Panc1 (cell line): ENCODE measurements around the gene CDV3. TPM values are rescaled to one million over a fixed set of nuclear protein-coding genes. Genes with fewer than 3 reads are reported as not detected.

Source experiments
- ATAC-seq: fragments of 200-7000 bp; cut with Tn5 transposase; 2 replicates; pipeline ENCODE4 v1.9.1; 2020; ENCODE audit warnings: mild to moderate bottlenecking, moderate library complexity
- BruUV-seq: library from RNA; stranded (reverse); fragments of 400-500 nt; replicated peaks from 2 replicates; lab custom pipeline; 2021; lab: Mats Ljungman, UMichigan
- CTCF ChIA-PET: fragments of 300-600 bp; sonication (Branson Sonifier 250); formaldehyde crosslinking; loops from one replicate; lab custom pipeline; 2022; ENCODE audit warnings: antibody characterized with exemption; lab: Charles Lee
- POLR2A ChIA-PET: fragments of 300-600 bp; sonication (Branson Sonifier 250); formaldehyde crosslinking; loops from one replicate; lab custom pipeline; 2022; ENCODE audit warnings: antibody characterized with exemption; lab: Charles Lee
- DNase-seq: peaks from one replicate; pipeline ENCODE4 v3.0.0-alpha.2; 2010; ENCODE audit warnings: low read depth, low spot score
- H3K27ac ChIP-seq: 2 replicates; pipeline ENCODE4 v1.5.1; 2011; ENCODE audit warnings: mild to moderate bottlenecking, low read length, inconsistent platforms
- H3K27me3 ChIP-seq: fragments of 200-500 bp; sonication (Bioruptor generic); 2 replicates; pipeline ENCODE4 v1.6.0; 2014; ENCODE audit warnings: low read length, inconsistent platforms; ENCODE audit not compliant: control insufficient read depth, insufficient read depth
- H3K36me3 ChIP-seq: fragments of 200-500 bp; sonication (Bioruptor generic); 2 replicates; pipeline ENCODE4 v1.5.1; 2014; ENCODE audit warnings: inconsistent platforms, mild to moderate bottlenecking, low read length, moderate library complexity; ENCODE audit not compliant: control insufficient read depth, insufficient read depth
- H3K4me1 ChIP-seq: 2 replicates; pipeline ENCODE4 v1.5.1; 2011; ENCODE audit warnings: inconsistent platforms, mild to moderate bottlenecking, low read length, moderate library complexity; ENCODE audit not compliant: control insufficient read depth, insufficient read depth
- H3K4me3 ChIP-seq, 2 experiments: 2 replicates each; pipeline ENCODE4 v1.5.1; 2011 to 2012; ENCODE audit warnings: low read depth in 2 of 2, low read length in 2 of 2, mild to moderate bottlenecking in 2 of 2, inconsistent platforms in 1 of 2, moderate library complexity in 1 of 2
- H3K9me3 ChIP-seq: fragments of 200-500 bp; sonication (Bioruptor generic); 2 replicates; pipeline ENCODE4 v1.5.1; 2014; ENCODE audit warnings: low read depth, mild to moderate bottlenecking, inconsistent platforms, low read length, moderate library complexity; ENCODE audit not compliant: control insufficient read depth, insufficient read depth
- POLR2AphosphoS5 ChIP-seq: IDR thresholded peaks from 2 replicates; pipeline ENCODE4 v1.6.1; 2012; ENCODE audit warnings: mild to moderate bottlenecking, low read depth, low read length, moderate library complexity
- SIN3A ChIP-seq: IDR thresholded peaks from 2 replicates; pipeline ENCODE4 v1.6.1; 2012; ENCODE audit warnings: low read depth, mild to moderate bottlenecking, low read length, moderate library complexity, borderline replicate concordance; ENCODE audit not compliant: insufficient read depth
- TCF7L2 ChIP-seq: IDR thresholded peaks from 2 replicates; pipeline ENCODE4 v1.6.1; 2011; ENCODE audit warnings: mild to moderate bottlenecking, low read depth, low read length, inconsistent platforms
- in situ Hi-C: cut with HindIII; loops from 2 replicates; pipeline ENCODE4 v1.10.0; 2016; ENCODE audit warnings: low sequenced_read_pairs, low pct_unique_long_range_greater_than_20kb
- intact Hi-C: fragments of 100-400 bp; cut with micrococcal nuclease; formaldehyde crosslinking; loops from one replicate; pipeline ENCODE4 v1.10.0; 2022; ENCODE audit not compliant: unreplicated experiment
- total RNA-seq: library from RNA; stranded (reverse); gene quantifications from one replicate; pipeline ENCODE4 v1.2.1, GENCODE V29; 2021; ENCODE audit not compliant: unreplicated experiment
- TF ChIP-seq, protein P1 (sequence below): fragments of 450-650 bp; IDR thresholded peaks from 2 replicates; pipeline ENCODE4 v1.5.1; 2017; ENCODE audit warnings: mild to moderate bottlenecking
- TF ChIP-seq, protein P2 (sequence below), 2 experiments: IDR thresholded peaks; 2 replicates each; pipeline ENCODE4 v1.6.1; 2011 to 2012; ENCODE audit warnings: low read depth in 2 of 2, control low read depth in 1 of 2, low read length in 1 of 2, mild to moderate bottlenecking in 1 of 2, moderate library complexity in 1 of 2; ENCODE audit not compliant: insufficient read depth in 1 of 2

Gene CDV3
- total RNA-seq, 1 experiment from 2014 or later, result 506 TPM

DNA sequence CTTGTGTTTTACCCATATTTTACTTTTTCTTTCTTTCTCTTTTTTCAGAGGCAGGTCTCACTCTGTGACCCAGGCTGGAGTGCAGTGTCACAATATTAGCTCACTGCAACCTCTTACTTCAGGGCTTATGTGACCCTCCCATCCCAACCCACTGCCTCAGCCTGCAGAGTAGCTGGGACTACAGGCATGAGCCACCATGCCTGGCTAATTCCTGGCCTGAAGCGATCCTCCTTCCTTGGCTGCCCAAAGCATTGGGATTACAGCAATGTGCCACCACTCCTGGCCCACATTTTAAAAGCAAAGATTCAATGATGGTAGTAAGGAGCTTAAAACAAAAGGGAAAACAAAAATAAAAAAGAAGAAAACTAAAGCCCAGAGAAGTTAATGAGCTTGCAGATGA, 11.1 kb upstream of the CDV3 start:
- H3K4me1 ChIP-seq, result peaks cover 10% of the 10 kb centered on the region; the same call in 1 of the 2 replicates
- intact Hi-C loops (no loop called here), in situ Hi-C loops (no loop called here)
- no peaks in the 10 kb centered on the region for H3K9me3 ChIP-seq
- H3K27ac ChIP-seq, result peak overlapping the region; percentile 71
- H3K27me3 ChIP-seq, result no peaks in the 10 kb centered on the region
- CTCF ChIA-PET, result no interaction called here
- no TSS peak for BruUV-seq
- DNase-seq (no peak), ATAC-seq (no peak)
- H3K4me3 ChIP-seq, result no peak overlapping the region
- TF ChIP-seq, protein P1, sequence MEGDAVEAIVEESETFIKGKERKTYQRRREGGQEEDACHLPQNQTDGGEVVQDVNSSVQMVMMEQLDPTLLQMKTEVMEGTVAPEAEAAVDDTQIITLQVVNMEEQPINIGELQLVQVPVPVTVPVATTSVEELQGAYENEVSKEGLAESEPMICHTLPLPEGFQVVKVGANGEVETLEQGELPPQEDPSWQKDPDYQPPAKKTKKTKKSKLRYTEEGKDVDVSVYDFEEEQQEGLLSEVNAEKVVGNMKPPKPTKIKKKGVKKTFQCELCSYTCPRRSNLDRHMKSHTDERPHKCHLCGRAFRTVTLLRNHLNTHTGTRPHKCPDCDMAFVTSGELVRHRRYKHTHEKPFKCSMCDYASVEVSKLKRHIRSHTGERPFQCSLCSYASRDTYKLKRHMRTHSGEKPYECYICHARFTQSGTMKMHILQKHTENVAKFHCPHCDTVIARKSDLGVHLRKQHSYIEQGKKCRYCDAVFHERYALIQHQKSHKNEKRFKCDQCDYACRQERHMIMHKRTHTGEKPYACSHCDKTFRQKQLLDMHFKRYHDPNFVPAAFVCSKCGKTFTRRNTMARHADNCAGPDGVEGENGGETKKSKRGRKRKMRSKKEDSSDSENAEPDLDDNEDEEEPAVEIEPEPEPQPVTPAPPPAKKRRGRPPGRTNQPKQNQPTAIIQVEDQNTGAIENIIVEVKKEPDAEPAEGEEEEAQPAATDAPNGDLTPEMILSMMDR, result no peak
- no peak for TF ChIP-seq SIN3A
- no peak for TF ChIP-seq POLR2AphosphoS5
- TF ChIP-seq TCF7L2, result no peak
- TF ChIP-seq, protein P2, sequence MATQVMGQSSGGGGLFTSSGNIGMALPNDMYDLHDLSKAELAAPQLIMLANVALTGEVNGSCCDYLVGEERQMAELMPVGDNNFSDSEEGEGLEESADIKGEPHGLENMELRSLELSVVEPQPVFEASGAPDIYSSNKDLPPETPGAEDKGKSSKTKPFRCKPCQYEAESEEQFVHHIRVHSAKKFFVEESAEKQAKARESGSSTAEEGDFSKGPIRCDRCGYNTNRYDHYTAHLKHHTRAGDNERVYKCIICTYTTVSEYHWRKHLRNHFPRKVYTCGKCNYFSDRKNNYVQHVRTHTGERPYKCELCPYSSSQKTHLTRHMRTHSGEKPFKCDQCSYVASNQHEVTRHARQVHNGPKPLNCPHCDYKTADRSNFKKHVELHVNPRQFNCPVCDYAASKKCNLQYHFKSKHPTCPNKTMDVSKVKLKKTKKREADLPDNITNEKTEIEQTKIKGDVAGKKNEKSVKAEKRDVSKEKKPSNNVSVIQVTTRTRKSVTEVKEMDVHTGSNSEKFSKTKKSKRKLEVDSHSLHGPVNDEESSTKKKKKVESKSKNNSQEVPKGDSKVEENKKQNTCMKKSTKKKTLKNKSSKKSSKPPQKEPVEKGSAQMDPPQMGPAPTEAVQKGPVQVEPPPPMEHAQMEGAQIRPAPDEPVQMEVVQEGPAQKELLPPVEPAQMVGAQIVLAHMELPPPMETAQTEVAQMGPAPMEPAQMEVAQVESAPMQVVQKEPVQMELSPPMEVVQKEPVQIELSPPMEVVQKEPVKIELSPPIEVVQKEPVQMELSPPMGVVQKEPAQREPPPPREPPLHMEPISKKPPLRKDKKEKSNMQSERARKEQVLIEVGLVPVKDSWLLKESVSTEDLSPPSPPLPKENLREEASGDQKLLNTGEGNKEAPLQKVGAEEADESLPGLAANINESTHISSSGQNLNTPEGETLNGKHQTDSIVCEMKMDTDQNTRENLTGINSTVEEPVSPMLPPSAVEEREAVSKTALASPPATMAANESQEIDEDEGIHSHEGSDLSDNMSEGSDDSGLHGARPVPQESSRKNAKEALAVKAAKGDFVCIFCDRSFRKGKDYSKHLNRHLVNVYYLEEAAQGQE (IDR thresholded peaks at IDR 0.05; ENCODE audit: insufficient read depth in 1 of 2, low read depth in 2 of 2, low read length in 1 of 2), result no peak
- H3K36me3 ChIP-seq, result no peaks in the 10 kb centered on the region
- POLR2A ChIA-PET, result interaction anchor here (0.7 to 1.5 kb wide), 4 partner anchors 10 to 971 kb away, joined by 3 to 10 read pairs (median 6); no protein-coding TSS in a partner anchor

DNA sequence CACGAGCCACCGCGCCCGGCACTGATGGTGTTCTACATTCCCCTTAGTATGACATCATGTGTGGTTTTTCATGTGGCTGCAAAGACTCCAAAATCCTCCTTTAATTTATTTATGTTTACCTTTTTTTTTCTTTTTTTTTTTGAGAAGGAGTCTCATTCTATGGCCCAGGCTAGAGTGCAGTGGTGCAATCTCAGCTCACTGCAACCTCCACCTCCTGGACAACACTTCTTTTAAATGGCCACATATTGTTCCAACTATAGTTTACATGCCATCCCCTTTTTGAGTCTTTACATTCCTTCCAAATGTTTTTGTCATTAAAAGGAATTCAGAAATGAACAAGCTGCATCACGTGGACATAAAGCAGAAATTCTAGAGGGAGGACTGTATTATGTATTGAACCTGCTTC, 10.3 kb upstream of the CDV3 start:
- Histone ChIP-seq H3K36me3 (no peaks in the 10 kb centered on the region), H3K27me3 (no peaks in the 10 kb centered on the region), H3K9me3 (no peaks in the 10 kb centered on the region), H3K4me3 (no peak overlapping the region), H3K4me1 (peaks cover 12% of the 10 kb centered on the region; the same call in 1 of the 2 replicates), H3K27ac (no peak overlapping the region)
- DNase-seq (no peak), ATAC-seq (no peak)
- TF ChIP-seq, protein P2 (IDR thresholded peaks at IDR 0.05; ENCODE audit: insufficient read depth in 1 of 2, low read depth in 2 of 2, low read length in 1 of 2), result no peak
- TF ChIP-seq, protein P1, result no peak
- no peak for TF ChIP-seq SIN3A
- TF ChIP-seq POLR2AphosphoS5, result no peak
- no peak for TF ChIP-seq TCF7L2
- intact Hi-C loops (no loop called here), in situ Hi-C loops (no loop called here)
- ChIA-PET CTCF (no interaction called here), POLR2A (interaction anchor here (1.5 kb wide), 1 partner anchor 9 kb away, joined by 3 read pairs; no protein-coding TSS in a partner anchor)
- BruUV-seq, result no TSS peak
